HepG2 (cell line): ENCODE measurements around the gene ZBTB7B. TPM values are rescaled to one million over a fixed set of nuclear protein-coding genes. Genes with fewer than 3 reads are reported as not detected.

Source experiments
- GLI4 ChIP-seq: sonication (generic); formaldehyde crosslinking; IDR thresholded peaks from 2 replicates; pipeline ENCODE4 v1.5.1; 2020; ENCODE audit warnings: missing genetic modification reagents, mild to moderate bottlenecking, moderate library complexity, borderline replicate concordance
- KDM4B ChIP-seq: sonication (generic); formaldehyde crosslinking; IDR thresholded peaks from 2 replicates; pipeline ENCODE4 v1.4.0; 2020; ENCODE audit warnings: missing genetic modification reagents
- LCORL ChIP-seq, 2 experiments: fragments of 450-650 bp in 1 of 2; sonication (generic) in 1 of 2; formaldehyde crosslinking in 1 of 2; IDR thresholded peaks; 2 replicates each; pipeline versions ENCODE4 v1.5.0 to v1.6.1; 2017 to 2020; ENCODE audit warnings: antibody characterized with exemption in 1 of 2, missing genetic modification reagents in 1 of 2
- MAFK ChIP-seq, 2 experiments: IDR thresholded peaks in 1 of 2; conservative IDR thresholded peaks in 1 of 2; 2 replicates each; pipeline ENCODE4 v1.6.1; 2011; ENCODE audit warnings: improper control_type of control experiment in 2 of 2, low read length in 2 of 2
- PCBP2 ChIP-seq: fragments of 200-400 bp; formaldehyde crosslinking; optimal IDR thresholded peaks from 2 replicates; pipeline ENCODE3; 2018; ENCODE audit warnings: low read length, low read depth; ENCODE audit not compliant: poor library complexity, severe bottlenecking
- PLRG1 ChIP-seq: fragments of 450-650 bp; conservative IDR thresholded peaks from 2 replicates; pipeline ENCODE4 v1.6.1; 2016
- RORA ChIP-seq: sonication (generic); formaldehyde crosslinking; IDR thresholded peaks from 2 replicates; pipeline ENCODE4 v1.5.0; 2020; ENCODE audit warnings: mild to moderate bottlenecking, missing genetic modification reagents, moderate library complexity
- SATB2 ChIP-seq: sonication (generic); formaldehyde crosslinking; IDR thresholded peaks from 2 replicates; pipeline ENCODE4 v1.5.0; 2020; ENCODE audit warnings: missing genetic modification reagents
- SCMH1 ChIP-seq: sonication (generic); formaldehyde crosslinking; IDR thresholded peaks from 2 replicates; pipeline ENCODE4 v1.9.0; 2021; ENCODE audit warnings: missing genetic modification reagents, mild to moderate bottlenecking, borderline replicate concordance
- TARDBP ChIP-seq: sonication (generic); formaldehyde crosslinking; IDR thresholded peaks from 2 replicates; pipeline ENCODE4 v1.8.0; 2022; ENCODE audit warnings: mild to moderate bottlenecking, missing genetic modification reagents
- TFDP2 ChIP-seq: sonication (generic); formaldehyde crosslinking; IDR thresholded peaks from 2 replicates; pipeline ENCODE4 v1.4.0; 2020; ENCODE audit warnings: missing genetic modification reagents
- TSC22D2 ChIP-seq: sonication (generic); formaldehyde crosslinking; IDR thresholded peaks from 2 replicates; pipeline ENCODE4 v1.5.1; 2020; ENCODE audit warnings: missing genetic modification reagents, mild to moderate bottlenecking, borderline replicate concordance
- WIZ ChIP-seq: sonication (generic); formaldehyde crosslinking; IDR thresholded peaks from 2 replicates; pipeline ENCODE4 v1.5.1; 2020; ENCODE audit warnings: mild to moderate bottlenecking, missing genetic modification reagents
- ZNF20 ChIP-seq: sonication (generic); formaldehyde crosslinking; IDR thresholded peaks from 2 replicates; pipeline ENCODE4 v1.4.0; 2020; ENCODE audit warnings: mild to moderate bottlenecking, moderate library complexity, missing genetic modification reagents
- ZNF263 ChIP-seq: sonication (generic); formaldehyde crosslinking; IDR thresholded peaks from 2 replicates; pipeline ENCODE4 v1.4.0; 2020; ENCODE audit warnings: missing genetic modification reagents
- ZNF484 ChIP-seq: sonication (generic); formaldehyde crosslinking; IDR thresholded peaks from 2 replicates; pipeline ENCODE4 v1.5.1; 2020; ENCODE audit warnings: mild to moderate bottlenecking, low read depth, missing genetic modification reagents, borderline replicate concordance
- polyA plus RNA-seq, 8 experiments: library from polyadenylated mRNA; depleted of rRNA in 3 of 8; stranded (reverse) in 7 of 8; unstranded in 1 of 8; fragments of >200 nt; fragmentation: Illumina TruSeq in 4 of 8; extraction: Trizol in 4 of 8; gene quantifications; 2 replicates each; pipeline versions ENCODE4 v1.2.1 to v1.2.3, GENCODE V29; 2011 to 2016; ENCODE audit warnings: low read depth in 4 of 8, missing spikeins in 1 of 8, mixed read lengths in 1 of 8; ENCODE audit not compliant: insufficient read depth in 1 of 8
- total RNA-seq, 5 experiments: library from RNA; depleted of rRNA; stranded (reverse); fragments of >200 nt; fragmentation: Illumina TruSeq; extraction: Trizol; gene quantifications; 2 replicates each; pipeline ENCODE4 v1.2.3, GENCODE V29; 2016; ENCODE audit warnings: low read depth in 1 of 5
- TF ChIP-seq, protein P1 (sequence below): sonication (generic); formaldehyde crosslinking; IDR thresholded peaks from 2 replicates; pipeline ENCODE4 v1.4.0; 2020; ENCODE audit warnings: mild to moderate bottlenecking, missing genetic modification reagents
- TF ChIP-seq, protein P2 (sequence below): sonication (generic); formaldehyde crosslinking; IDR thresholded peaks from 2 replicates; pipeline ENCODE4 v1.8.1; 2022; ENCODE audit warnings: mild to moderate bottlenecking, missing genetic modification reagents
- TF ChIP-seq, protein P3 (sequence below): sonication (generic); formaldehyde crosslinking; IDR thresholded peaks from 2 replicates; pipeline ENCODE4 v1.5.0; 2020; ENCODE audit warnings: mild to moderate bottlenecking, missing genetic modification reagents

The ZBTB7B gene
- total and polyA plus RNA-seq, 2 of the 13 experiments (the other 11 are each of a cell fraction or from before 2014, with no cell fraction given) = 15.5 to 17.5 TPM

GRCh38 chr1:154972517-154973343, 29.9 kb upstream of the ZBTB7B start (continued):
- TF ChIP-seq, protein P1, sequence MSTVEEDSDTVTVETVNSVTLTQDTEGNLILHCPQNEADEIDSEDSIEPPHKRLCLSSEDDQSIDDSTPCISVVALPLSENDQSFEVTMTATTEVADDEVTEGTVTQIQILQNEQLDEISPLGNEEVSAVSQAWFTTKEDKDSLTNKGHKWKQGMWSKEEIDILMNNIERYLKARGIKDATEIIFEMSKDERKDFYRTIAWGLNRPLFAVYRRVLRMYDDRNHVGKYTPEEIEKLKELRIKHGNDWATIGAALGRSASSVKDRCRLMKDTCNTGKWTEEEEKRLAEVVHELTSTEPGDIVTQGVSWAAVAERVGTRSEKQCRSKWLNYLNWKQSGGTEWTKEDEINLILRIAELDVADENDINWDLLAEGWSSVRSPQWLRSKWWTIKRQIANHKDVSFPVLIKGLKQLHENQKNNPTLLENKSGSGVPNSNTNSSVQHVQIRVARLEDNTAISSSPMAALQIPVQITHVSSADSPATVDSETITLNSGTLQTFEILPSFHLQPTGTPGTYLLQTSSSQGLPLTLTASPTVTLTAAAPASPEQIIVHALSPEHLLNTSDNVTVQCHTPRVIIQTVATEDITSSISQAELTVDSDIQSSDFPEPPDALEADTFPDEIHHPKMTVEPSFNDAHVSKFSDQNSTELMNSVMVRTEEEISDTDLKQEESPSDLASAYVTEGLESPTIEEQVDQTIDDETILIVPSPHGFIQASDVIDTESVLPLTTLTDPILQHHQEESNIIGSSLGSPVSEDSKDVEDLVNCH (CRISPR knock-in tag) = no peak
- TF ChIP-seq, protein P2, sequence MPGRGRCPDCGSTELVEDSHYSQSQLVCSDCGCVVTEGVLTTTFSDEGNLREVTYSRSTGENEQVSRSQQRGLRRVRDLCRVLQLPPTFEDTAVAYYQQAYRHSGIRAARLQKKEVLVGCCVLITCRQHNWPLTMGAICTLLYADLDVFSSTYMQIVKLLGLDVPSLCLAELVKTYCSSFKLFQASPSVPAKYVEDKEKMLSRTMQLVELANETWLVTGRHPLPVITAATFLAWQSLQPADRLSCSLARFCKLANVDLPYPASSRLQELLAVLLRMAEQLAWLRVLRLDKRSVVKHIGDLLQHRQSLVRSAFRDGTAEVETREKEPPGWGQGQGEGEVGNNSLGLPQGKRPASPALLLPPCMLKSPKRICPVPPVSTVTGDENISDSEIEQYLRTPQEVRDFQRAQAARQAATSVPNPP (CRISPR knock-in tag) = no peak
- TF ChIP-seq ZNF263 (CRISPR knock-in tag) = 0 out of 2 replicates have a peak, but pooled peaks have one; percentile 52
- no peak for TF ChIP-seq SCMH1 (CRISPR knock-in tag)
- TF ChIP-seq PLRG1 = no peak
- no peak for TF ChIP-seq ZNF20
- TF ChIP-seq WIZ (CRISPR knock-in tag) = no peak
- no peak for TF ChIP-seq PCBP2
- no peak for TF ChIP-seq RORA (CRISPR knock-in tag)
- no peak for TF ChIP-seq LCORL (IDR thresholded peaks at IDR 0.05)
- TF ChIP-seq LCORL (CRISPR knock-in tag; IDR thresholded peaks at IDR 0.05) = peak; percentile 58
- TF ChIP-seq, protein P3, sequence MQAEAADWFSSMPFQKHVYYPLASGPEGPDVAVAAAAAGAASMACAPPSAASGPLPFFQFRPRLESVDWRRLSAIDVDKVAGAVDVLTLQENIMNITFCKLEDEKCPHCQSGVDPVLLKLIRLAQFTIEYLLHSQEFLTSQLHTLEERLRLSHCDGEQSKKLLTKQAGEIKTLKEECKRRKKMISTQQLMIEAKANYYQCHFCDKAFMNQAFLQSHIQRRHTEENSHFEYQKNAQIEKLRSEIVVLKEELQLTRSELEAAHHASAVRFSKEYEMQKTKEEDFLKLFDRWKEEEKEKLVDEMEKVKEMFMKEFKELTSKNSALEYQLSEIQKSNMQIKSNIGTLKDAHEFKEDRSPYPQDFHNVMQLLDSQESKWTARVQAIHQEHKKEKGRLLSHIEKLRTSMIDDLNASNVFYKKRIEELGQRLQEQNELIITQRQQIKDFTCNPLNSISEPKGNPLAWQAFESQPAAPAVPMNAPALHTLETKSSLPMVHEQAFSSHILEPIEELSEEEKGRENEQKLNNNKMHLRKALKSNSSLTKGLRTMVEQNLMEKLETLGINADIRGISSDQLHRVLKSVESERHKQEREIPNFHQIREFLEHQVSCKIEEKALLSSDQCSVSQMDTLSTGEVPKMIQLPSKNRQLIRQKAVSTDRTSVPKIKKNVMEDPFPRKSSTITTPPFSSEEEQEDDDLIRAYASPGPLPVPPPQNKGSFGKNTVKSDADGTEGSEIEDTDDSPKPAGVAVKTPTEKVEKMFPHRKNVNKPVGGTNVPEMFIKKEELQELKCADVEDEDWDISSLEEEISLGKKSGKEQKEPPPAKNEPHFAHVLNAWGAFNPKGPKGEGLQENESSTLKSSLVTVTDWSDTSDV = no peak
- no peak for TF ChIP-seq SATB2 (CRISPR knock-in tag)
- TF ChIP-seq ZNF484 (CRISPR knock-in tag) = no peak
- no peak for TF ChIP-seq MAFK (conservative IDR thresholded peaks at IDR 0.05 in 1 of 2, IDR thresholded peaks at IDR 0.05 in 1 of 2; ENCODE audit: low read length in 2 of 2)
- no peak for TF ChIP-seq KDM4B (CRISPR knock-in tag)
- peak; percentile 74; the same call in 1 of the 2 replicates for TF ChIP-seq TSC22D2 (CRISPR knock-in tag)
- TF ChIP-seq TARDBP (CRISPR knock-in tag) = 0 out of 2 replicates have a peak, but pooled peaks have one; percentile 7
- TF ChIP-seq TFDP2 (CRISPR knock-in tag) = peak; percentile 94
- no peak for TF ChIP-seq GLI4 (CRISPR knock-in tag)
